Cardiac fibroblast (primary cell): Measurements from ENCODE around the gene GNAT2.

Source experiments
- DNase-seq, 2 donors: peaks; one replicate each; pipeline versions ENCODE4 v3.0.0 to v3.0.0-alpha.2; 2010; ENCODE audit warnings: low read depth in 2 of 2
- H3K4me3 ChIP-seq, 2 donors: replicated peaks in 1 of 2; 1 replicate in 1 of 2; 2 replicates in 1 of 2; pipeline ENCODE4 v1.5.1; 2011; ENCODE audit warnings: low read depth in 2 of 2, low read length in 2 of 2, mild to moderate bottlenecking in 2 of 2, moderate library complexity in 1 of 2
- CTCF ChIP-seq: IDR thresholded peaks from one replicate; pipeline ENCODE4 v1.5.1; 2011; ENCODE audit warnings: low read depth, mild to moderate bottlenecking, low read length, inconsistent platforms

The GNAT2 gene

DNA sequence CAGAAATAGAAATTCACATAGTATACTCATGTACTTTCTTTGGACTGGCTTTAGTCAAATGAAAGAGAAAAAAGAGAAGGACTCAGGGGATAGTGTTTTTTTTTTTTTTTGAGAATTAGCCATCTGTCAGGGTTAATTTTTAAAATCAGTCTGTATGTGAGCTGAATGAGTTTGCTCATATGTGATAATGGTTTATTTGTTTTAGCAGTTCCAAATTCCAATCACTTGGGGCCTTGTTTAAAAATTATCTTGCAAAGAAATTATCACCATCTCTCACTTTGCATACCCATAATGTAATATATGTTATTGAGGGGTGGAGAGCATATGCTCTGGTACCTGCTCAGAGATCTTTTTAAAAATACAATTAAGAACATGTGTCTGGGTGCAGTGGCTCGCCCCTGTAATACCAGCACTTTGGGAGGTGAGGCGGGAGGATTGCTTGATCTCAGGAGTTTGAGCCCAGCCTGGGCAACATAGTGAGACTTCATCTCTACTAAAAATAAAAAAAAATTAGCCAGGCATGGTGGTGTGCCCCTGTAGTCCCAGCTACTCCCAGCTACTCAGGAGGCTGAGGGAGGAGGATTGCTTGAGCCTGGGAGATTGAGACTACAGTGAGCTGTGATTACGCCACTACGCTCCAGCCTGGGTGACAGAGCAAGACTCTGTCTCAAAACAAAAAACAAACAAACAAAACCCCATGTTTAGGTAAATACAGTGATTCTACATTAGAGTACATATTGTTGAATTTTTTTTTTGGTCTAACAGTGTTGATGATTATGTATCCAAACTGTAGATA, 51.3 kb downstream of the GNAT2 start:
- TF ChIP-seq CTCF: no peak
- no peak overlapping the region for H3K4me3 ChIP-seq
- no peak for DNase-seq

DNA sequence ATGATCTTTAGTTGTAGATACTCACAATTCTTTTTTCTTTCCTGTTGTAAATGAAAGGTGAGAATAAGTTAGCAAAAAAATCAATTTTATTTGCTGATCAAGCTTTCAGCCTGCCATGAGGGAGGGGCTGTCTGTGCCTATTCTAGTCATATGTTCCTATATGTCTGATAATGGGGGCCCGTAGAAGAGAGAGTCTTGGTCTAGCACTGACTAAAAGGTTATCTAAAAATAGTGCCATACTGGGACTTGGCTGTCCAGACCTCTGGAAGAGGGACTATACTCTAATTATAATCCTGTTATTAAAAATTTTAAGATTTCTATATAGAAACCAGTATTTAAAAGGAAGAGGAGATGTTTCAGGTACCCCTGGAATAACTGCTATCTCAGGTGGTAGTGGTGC, 52.4 kb downstream of the GNAT2 start:
- TF ChIP-seq CTCF: no peak
- no peak for DNase-seq
- H3K4me3 ChIP-seq: no peak overlapping the region

- TF ChIP-seq CTCF: no peak
- no peak for DNase-seq
- H3K4me3 ChIP-seq: no peak overlapping the region
Observed at GRCh38 chr1:109565241-109565640, 54.2 kb downstream of the GNAT2 start.

DNA sequence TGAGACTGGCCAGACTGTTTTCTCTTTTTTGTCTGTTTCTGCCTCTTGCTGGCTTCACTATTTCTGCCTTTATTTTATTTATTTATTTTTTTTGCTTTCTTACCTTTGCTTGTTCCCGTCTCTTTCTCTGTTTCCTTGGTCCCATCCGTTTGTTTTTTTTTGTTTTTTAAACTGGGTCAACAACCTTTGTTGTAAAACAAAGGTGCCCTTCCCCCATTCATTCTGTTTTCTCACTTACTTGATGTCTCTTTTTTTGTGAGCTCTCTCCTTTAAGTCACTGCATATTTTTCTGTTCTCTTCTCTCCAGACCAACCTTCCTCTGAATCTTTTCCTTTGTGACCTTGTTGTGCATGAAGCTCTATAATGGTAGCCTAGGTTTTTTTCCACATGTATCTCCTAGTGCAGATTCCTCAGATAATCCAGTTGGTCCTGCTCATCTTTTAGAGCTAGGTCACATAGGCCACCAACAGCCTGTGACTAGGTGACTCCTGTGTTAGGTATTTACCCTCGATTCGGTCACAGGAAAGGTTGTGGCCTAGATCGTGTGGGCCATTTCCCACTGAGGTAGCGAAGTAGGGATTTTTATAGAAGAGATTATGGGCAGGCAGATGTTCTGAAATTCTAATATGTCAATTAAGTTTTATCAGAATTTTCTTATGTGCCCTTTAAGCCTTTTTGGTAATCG, 55.1 kb downstream of the GNAT2 start:
- H3K4me3 ChIP-seq: no peak overlapping the region
- no peak for TF ChIP-seq CTCF
- DNase-seq: no peak

GRCh38 chr1:109559995-109560394, 59.4 kb downstream of the GNAT2 start:
- DNase-seq: no peak
- TF ChIP-seq CTCF: no peak
- no peak overlapping the region for H3K4me3 ChIP-seq

GRCh38 chr1:109557520-109557919, 61.9 kb downstream of the GNAT2 start:
- H3K4me3 ChIP-seq: no peak overlapping the region
- no peak for DNase-seq
- no peak for TF ChIP-seq CTCF
